GM23338 (cell line): ENCODE data around the gene AP1S1. TPM values are rescaled to one million over a fixed set of nuclear protein-coding genes. Genes with fewer than 3 reads are reported as not detected.
A peak's percentile ranks its signal among the peaks of the same experiment; 100 is the strongest.

ENCODE experiments used
- ATAC-seq: fragments of 200-7000 bp; cut with Tn5 transposase; 3 replicates; pipeline ENCODE4 v1.9.1; 2020
- DNase-seq: peaks from one replicate; pipeline ENCODE4 v3.0.0-alpha.2; 2015; ENCODE audit warnings: low spot score
- H2AFZ ChIP-seq: fragments of 200-600 bp; sonication (generic); 2 replicates; pipeline ENCODE4 v1.8.0; 2016; ENCODE audit warnings: antibody characterized with exemption, mild to moderate bottlenecking, moderate library complexity
- H3F3A ChIP-seq: fragments of 200-600 bp; sonication (generic); replicated peaks from 2 replicates; pipeline ENCODE4 v1.8.0; 2017; ENCODE audit warnings: antibody characterized with exemption, mixed run types, low read depth
- H3K27ac ChIP-seq: fragments of 200-600 bp; sonication (generic); 2 replicates; pipeline ENCODE4 v1.6.1; 2016; ENCODE audit warnings: low read depth
- H3K27me3 ChIP-seq: fragments of 200-600 bp; sonication (generic); 2 replicates; pipeline ENCODE4 v1.8.0; 2016; ENCODE audit warnings: mild to moderate bottlenecking, mixed run types, moderate library complexity; ENCODE audit not compliant: insufficient read depth
- H3K36me3 ChIP-seq: fragments of 200-600 bp; sonication (generic); 2 replicates; pipeline ENCODE4 v1.8.0; 2016; ENCODE audit warnings: mild to moderate bottlenecking; ENCODE audit not compliant: insufficient read depth
- H3K4me1 ChIP-seq: fragments of 200-600 bp; sonication (generic); 2 replicates; pipeline ENCODE4 v1.8.0; 2016; ENCODE audit warnings: mild to moderate bottlenecking, moderate library complexity; ENCODE audit not compliant: insufficient read depth
- H3K4me2 ChIP-seq: fragments of 200-600 bp; sonication (generic); 2 replicates; pipeline ENCODE4 v1.7.1; 2017; ENCODE audit warnings: mixed run types
- H3K4me3 ChIP-seq: fragments of 200-600 bp; sonication (generic); 2 replicates; pipeline ENCODE4 v1.6.1; 2016; ENCODE audit warnings: mixed run types
- H3K79me2 ChIP-seq: fragments of 200-600 bp; sonication (generic); replicated peaks from 2 replicates; pipeline ENCODE4 v1.8.0; 2017; ENCODE audit warnings: mild to moderate bottlenecking; ENCODE audit not compliant: insufficient read depth
- H3K9me2 ChIP-seq: fragments of 200-600 bp; sonication (generic); 2 replicates; pipeline ENCODE4 v1.8.0; 2017; ENCODE audit not compliant: insufficient read depth
- H4K20me1 ChIP-seq: fragments of 200-600 bp; sonication (generic); replicated peaks from 2 replicates; pipeline ENCODE4 v1.8.0; 2017; ENCODE audit warnings: mild to moderate bottlenecking; ENCODE audit not compliant: insufficient read depth
- H3K27ac Mint-ChIP-seq: 2 replicates; pipeline ENCODE4 v1.8.0; 2020; ENCODE audit warnings: inconsistent platforms, mild to moderate bottlenecking, moderate library complexity, mixed read lengths
- H3K27me3 Mint-ChIP-seq: 3 replicates; pipeline ENCODE4 v1.8.0; 2022; ENCODE audit warnings: low read depth, mild to moderate bottlenecking, moderate library complexity, mixed read lengths, inconsistent platforms; ENCODE audit not compliant: insufficient read depth, poor library complexity
- H3K36me3 Mint-ChIP-seq: 3 replicates; pipeline ENCODE4 v1.8.0; 2021; ENCODE audit warnings: low read depth, mild to moderate bottlenecking, inconsistent platforms, moderate library complexity, mixed read lengths
- H3K4me1 Mint-ChIP-seq: 3 replicates; pipeline ENCODE4 v1.8.0; 2020; ENCODE audit warnings: mild to moderate bottlenecking, inconsistent platforms, mixed read lengths
- H3K4me3 Mint-ChIP-seq: 3 replicates; pipeline ENCODE4 v1.8.0; 2021; ENCODE audit warnings: moderate library complexity, mild to moderate bottlenecking, inconsistent platforms, mixed read lengths
- H3K9me3 Mint-ChIP-seq: 3 replicates; pipeline ENCODE4 v1.8.0; 2020; ENCODE audit warnings: moderate library complexity, mild to moderate bottlenecking, inconsistent platforms, mixed read lengths
- EZH2 ChIP-seq: fragments of 200-600 bp; sonication (generic); IDR thresholded peaks from one replicate; pipeline ENCODE4 v1.8.0; 2017; ENCODE audit warnings: antibody characterized with exemption, mild to moderate bottlenecking, low read depth; ENCODE audit not compliant: unreplicated experiment
- EZH2phosphoT487 ChIP-seq: fragments of 200-600 bp; sonication (generic); IDR thresholded peaks from one replicate; pipeline ENCODE4 v1.8.1; 2018; ENCODE audit warnings: antibody characterized with exemption; ENCODE audit not compliant: unreplicated experiment
- POLR2AphosphoS5 ChIP-seq: IDR thresholded peaks from 2 replicates; pipeline ENCODE4 v1.6.1; 2016; ENCODE audit warnings: antibody characterized with exemption, low read depth
- ZNF462 ChIP-seq: fragments of 250-450 bp; sonication (Bioruptor Pico); IDR thresholded peaks from 2 replicates; pipeline ENCODE4 v1.5.0; 2020; ENCODE audit warnings: mild to moderate bottlenecking, moderate library complexity
- polyA plus RNA-seq: library from polyadenylated mRNA; unstranded; fragments of >200 nt; fragmentation: Nextera tagmentation; extraction: Ambion mirVana; gene quantifications from 2 replicates; pipeline ENCODE4 v1.2.1, GENCODE V29; 2016
- total RNA-seq: library from RNA; depleted of rRNA; stranded (reverse); fragments of >200 nt; shearing (Covaris generic); gene quantifications from 2 replicates; pipeline ENCODE4 v1.2.3, GENCODE V29; 2014

AP1S1 gene
- total and polyA plus RNA-seq, 2 experiments from 2014 or later: 11.5 to 60.6 TPM

DNA sequence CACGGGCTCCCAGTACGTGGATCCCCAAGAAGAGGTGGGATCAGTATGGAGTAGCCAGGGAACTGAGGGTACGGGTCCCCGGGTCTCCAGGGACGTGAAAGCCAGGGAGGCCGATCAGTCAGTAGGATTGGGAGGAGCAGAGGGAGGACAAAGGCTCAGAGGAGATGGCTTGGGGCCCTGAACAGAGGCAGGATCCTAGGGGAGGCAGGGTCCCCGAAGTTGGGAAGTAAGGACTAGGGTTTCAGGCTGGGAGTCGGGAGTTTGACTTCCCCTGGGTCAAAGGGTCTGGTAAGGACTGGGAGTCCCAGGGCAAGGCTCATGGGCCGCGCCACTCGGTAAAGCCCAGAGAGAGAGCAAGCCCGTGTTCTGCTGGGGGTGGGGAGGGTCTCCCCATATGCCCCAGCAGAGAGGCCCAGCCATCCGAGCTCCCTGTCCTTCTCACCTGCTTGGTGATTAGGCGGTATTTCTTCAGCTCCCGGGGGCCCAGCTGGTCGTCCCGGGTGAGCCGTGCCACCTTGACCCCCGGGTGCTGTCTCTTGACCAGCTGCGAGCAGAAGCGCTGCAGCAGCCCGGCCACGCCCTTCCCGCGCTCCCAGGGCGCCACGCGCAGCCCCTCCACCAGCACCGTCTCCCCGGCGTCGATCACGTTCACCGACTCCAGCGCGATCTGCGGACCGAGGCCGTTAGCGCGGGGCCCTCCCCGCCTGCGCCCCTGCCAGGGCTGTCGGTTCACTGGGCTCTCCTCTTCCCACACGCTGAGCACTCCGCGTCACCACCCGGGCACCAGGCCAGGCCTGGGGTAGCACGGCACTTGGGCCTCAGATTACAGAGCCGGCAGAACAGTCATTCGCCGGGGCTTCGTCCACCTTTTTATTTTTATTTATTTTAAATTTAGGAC, 18.8 kb downstream of the AP1S1 start:
- peak; percentile 51 for DNase-seq
- peak overlapping the region; percentile 64 for H3K4me3 ChIP-seq
- no peak for TF ChIP-seq POLR2AphosphoS5
- TF ChIP-seq ZNF462 (CRISPR knock-in tag): no peak
- peak; percentile 59 for TF ChIP-seq EZH2
- TF ChIP-seq EZH2phosphoT487: no peak

More for the DNA sequence above, 18.8 kb downstream of the AP1S1 start:
- H3K27ac Mint-ChIP-seq: no peak overlapping the region
- H3K4me2 ChIP-seq: peak overlapping the region; percentile 98
- H3K9me2 ChIP-seq: no peaks in the 10 kb centered on the region
- H3K79me2 ChIP-seq: no peaks in the 10 kb centered on the region
- peaks cover 44% of the 10 kb centered on the region for H3K4me1 ChIP-seq
- peaks cover 3% of the 10 kb centered on the region; the same call in 1 of the 2 replicates for H4K20me1 ChIP-seq
- peak overlapping the region; percentile 74 for H3K4me3 Mint-ChIP-seq
- H3K9me3 Mint-ChIP-seq: peaks cover 4% of the 10 kb centered on the region; the same call in 2 of the 3 replicates
- peaks cover 98% of the 10 kb centered on the region for H3K27me3 Mint-ChIP-seq
- H2AFZ ChIP-seq: 0 out of 2 replicates have a peak overlapping the region, but pooled peaks have one; percentile 32
- H3K36me3 ChIP-seq: no peaks in the 10 kb centered on the region; the same call in 1 of the 2 replicates
- H3K36me3 Mint-ChIP-seq: no peaks in the 10 kb centered on the region; the same call in 2 of the 3 replicates
- peaks cover 100% of the 10 kb centered on the region for H3K27me3 ChIP-seq
- H3K4me1 Mint-ChIP-seq: peaks cover 48% of the 10 kb centered on the region
- peak; percentile 6 for ATAC-seq
- peaks cover 17% of the 10 kb centered on the region for H3F3A ChIP-seq
- H3K27ac ChIP-seq: no peak overlapping the region
